Measurements from ENCODE around the gene LHX5.

The LHX5 gene

GRCh38 chr12:113439301-113439597 lies 32.4 kb downstream of the LHX5 start:
- no peak for DNase-seq (ENCODE audit: low read depth in 2 of 2)

GRCh38 chr12:113438523-113439300 lies 33.0 kb downstream of the LHX5 start:
- no peak for DNase-seq (ENCODE audit: low read depth in 2 of 2)

GRCh38 chr12:113437729-113438100 lies 34.0 kb downstream of the LHX5 start:
- DNase-seq (ENCODE audit: low read depth in 2 of 2) = no peak

GRCh38 chr12:113436993-113437728 lies 34.5 kb downstream of the LHX5 start:
- no peak for DNase-seq (ENCODE audit: low read depth in 2 of 2)

GRCh38 chr12:113436586-113436985 lies 35.1 kb downstream of the LHX5 start:
- DNase-seq (ENCODE audit: low read depth in 2 of 2) = no peak

GRCh38 chr12:113435367-113435766 lies 36.3 kb downstream of the LHX5 start:
- DNase-seq (ENCODE audit: low read depth in 2 of 2) = no peak

GRCh38 chr12:113432986-113433385 lies 38.7 kb downstream of the LHX5 start:
- DNase-seq (ENCODE audit: low read depth in 2 of 2) = no peak

GRCh38 chr12:113428482-113428881 lies 43.2 kb downstream of the LHX5 start:
- no peak for DNase-seq (ENCODE audit: low read depth in 2 of 2)

- DNase-seq (ENCODE audit: low read depth in 2 of 2) = no peak
Measured at GRCh38 chr12:113427882-113428281, 43.8 kb downstream of the LHX5 start.

GRCh38 chr12:113425960-113426453 lies 45.7 kb downstream of the LHX5 start:
- DNase-seq (ENCODE audit: low read depth in 2 of 2) = no peak

- DNase-seq (ENCODE audit: low read depth in 2 of 2) = peak in 1 of 2 donors; percentile 30
Measured at GRCh38 chr12:113424915-113425823, 46.5 kb downstream of the LHX5 start.

GRCh38 chr12:113424456-113424855 lies 47.2 kb downstream of the LHX5 start:
- no peak for DNase-seq (ENCODE audit: low read depth in 2 of 2)

- no peak for DNase-seq (ENCODE audit: low read depth in 2 of 2)
Measured at GRCh38 chr12:113422886-113423669, 48.6 kb downstream of the LHX5 start.

GRCh38 chr12:113422030-113422885 lies 49.4 kb downstream of the LHX5 start, which contains the start of gene SDSL:
TSS of gene SDSL (plus strand) at chr12:113422380. CDS start at chr12:113427983, 5,603 bp downstream.
- DNase-seq (ENCODE audit: low read depth in 2 of 2) = no peak

GRCh38 chr12:113420996-113421595 lies 50.6 kb downstream of the LHX5 start:
- no peak for DNase-seq (ENCODE audit: low read depth in 2 of 2)

GRCh38 chr12:113418213-113418879 lies 53.3 kb downstream of the LHX5 start:
- DNase-seq (ENCODE audit: low read depth in 2 of 2) = no peak

GRCh38 chr12:113416091-113416754 lies 55.4 kb downstream of the LHX5 start:
- no peak for DNase-seq (ENCODE audit: low read depth in 2 of 2)

- no peak for DNase-seq (ENCODE audit: low read depth in 2 of 2)
Measured at GRCh38 chr12:113414519-113415038, 57.1 kb downstream of the LHX5 start.

Measured in stimulated activated CD4-positive, alpha-beta T cell treated with anti-CD3 and anti-CD28 coated beads, Interleukin-1b, Interleukin-23, amount 100 ng/mL, for 1 hour (primary cell).